Upper lobe of left lung (tissue), 6 donors: ENCODE results near the gene XIRP1. TPM values are rescaled to one million over a fixed set of nuclear protein-coding genes. Genes with fewer than 3 reads are reported as not detected.

ENCODE experiments used
- ATAC-seq, 2 donors: fragments of 200-7000 bp; cut with Tn5 transposase; one replicate each; pipeline ENCODE4 v1.9.1; 2022; ENCODE audit warnings: mild to moderate bottlenecking in 2 of 2, moderate library complexity in 2 of 2; ENCODE audit not compliant: low FRiP score in 2 of 2
- DNase-seq, 2 donors: peaks; one replicate each; pipeline ENCODE4 v3.0.0-alpha.2; 2019 to 2020
- H3K27ac ChIP-seq, 4 donors: fragments of 200-600 bp; sonication (generic); one replicate each; pipeline ENCODE4 v1.5.1; 2016 to 2019
- H3K27me3 ChIP-seq, 4 donors: fragments of 200-600 bp; sonication (generic); one replicate each; pipeline ENCODE4 v1.5.1; 2017 to 2019
- H3K36me3 ChIP-seq, 4 donors: fragments of 200-600 bp; sonication (generic); one replicate each; pipeline ENCODE4 v1.5.1; 2016 to 2019
- H3K4me1 ChIP-seq, 4 donors: fragments of 200-600 bp; sonication (generic); one replicate each; pipeline ENCODE4 v1.5.1; 2018 to 2019
- H3K4me3 ChIP-seq, 4 donors: fragments of 200-600 bp; sonication (generic); one replicate each; pipeline ENCODE4 v1.5.1; 2017 to 2019; ENCODE audit warnings: mild to moderate bottlenecking in 2 of 4, moderate library complexity in 1 of 4
- H3K9me3 ChIP-seq, 4 donors: fragments of 200-600 bp; sonication (generic); one replicate each; pipeline ENCODE4 v1.5.1; 2018 to 2019
- EP300 ChIP-seq, 4 donors: sonication (generic); formaldehyde crosslinking; IDR thresholded peaks; one replicate each; pipeline ENCODE4 v1.5.1; 2017; ENCODE audit warnings: antibody characterized with exemption in 4 of 4, control low read depth in 2 of 4
- POLR2A ChIP-seq, 4 donors: fragments of 450-650 bp; IDR thresholded peaks; one replicate each; pipeline ENCODE4 v1.5.1; 2016 to 2017; ENCODE audit warnings: antibody characterized with exemption in 4 of 4, mild to moderate bottlenecking in 2 of 4
- POLR2AphosphoS5 ChIP-seq, 2 donors: sonication (generic); formaldehyde crosslinking; IDR thresholded peaks; one replicate each; pipeline ENCODE4 v1.5.1; 2017; ENCODE audit warnings: antibody characterized with exemption in 2 of 2
- WGBS, 2 donors: methylation state at CpG; one replicate each; pipeline ENCODE4 v1.1.5; 2017 to 2018; 5-methylcytosine and 5-hydroxymethylcytosine counted together
- total RNA-seq, 6 donors: library from RNA; depleted of rRNA in 4 of 6; stranded (reverse); fragments of >200 nt in 4 of 6; gene quantifications; one replicate each; pipeline versions ENCODE4 v1.1.0 to v1.2.1, GENCODE V29; 2016 to 2021
- TF ChIP-seq, protein P1 (sequence below), 6 experiments: fragments of 450-650 bp in 4 of 6; fragments of 200-600 bp in 2 of 6; sonication (generic) in 2 of 6; IDR thresholded peaks; one replicate each; pipeline ENCODE4 v1.5.1; 2016 to 2019; ENCODE audit warnings: antibody characterized with exemption in 6 of 6
- donor health status: DM: no; HTN: no; CAD: no; lungs with moderate emphysema.
- donor health status: DM: no; HTN: yes; CAD: no; lungs with severe emphysema.

Gene XIRP1
- total RNA-seq, 6 donors from 2014 or later = 0.07 to 1.2 (median 0.10) TPM; not detected in 3

DNA sequence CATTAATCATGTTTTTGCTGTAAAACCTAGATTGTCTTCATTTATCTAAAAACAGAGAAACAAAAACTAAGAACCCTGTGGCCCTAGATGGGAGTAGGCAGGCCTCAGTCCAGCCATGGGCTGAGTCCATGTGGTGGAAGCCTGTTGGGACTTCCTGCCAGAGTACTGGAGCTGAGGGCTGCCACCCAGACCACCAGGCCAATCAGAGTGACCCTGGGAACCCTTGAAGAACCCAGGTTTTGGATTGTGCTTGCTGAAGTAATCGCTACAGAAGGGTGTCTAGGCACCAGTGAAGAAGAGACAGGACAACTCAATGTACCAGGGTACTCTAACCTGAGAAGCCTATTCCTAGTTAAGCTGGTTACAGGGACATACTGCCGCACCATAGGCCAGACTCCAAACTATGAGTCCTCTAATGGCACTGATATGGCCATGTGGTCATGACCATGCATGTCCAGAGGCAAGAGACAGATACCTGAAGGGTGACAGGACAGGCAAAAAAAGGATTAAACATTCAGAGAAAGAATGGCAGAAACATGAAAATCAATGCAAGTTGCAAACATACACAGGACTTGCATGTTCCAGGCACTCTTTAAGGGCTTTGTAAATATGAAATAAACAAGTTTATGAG is 51.9 kb downstream of the XIRP1 start:
- Histone ChIP-seq H3K36me3 (peaks cover 24 to 87% (median 55%) of the 10 kb centered on the region in 4 donors), H3K4me1 (peaks cover 65 to 83% (median 79%) of the 10 kb centered on the region in 4 donors), H3K27me3 (no peaks in the 10 kb centered on the region), H3K9me3 (no peaks in the 10 kb centered on the region), H3K4me3 (no peak overlapping the region), H3K27ac (peak overlapping the region; percentile 26 to 87 (median 78))
- TF ChIP-seq POLR2A (IDR thresholded peaks at IDR 0.05) (no peak), POLR2AphosphoS5 (IDR thresholded peaks at IDR 0.05) (no peak), EP300 (IDR thresholded peaks at IDR 0.05) (no peak)
- TF ChIP-seq, protein P1, sequence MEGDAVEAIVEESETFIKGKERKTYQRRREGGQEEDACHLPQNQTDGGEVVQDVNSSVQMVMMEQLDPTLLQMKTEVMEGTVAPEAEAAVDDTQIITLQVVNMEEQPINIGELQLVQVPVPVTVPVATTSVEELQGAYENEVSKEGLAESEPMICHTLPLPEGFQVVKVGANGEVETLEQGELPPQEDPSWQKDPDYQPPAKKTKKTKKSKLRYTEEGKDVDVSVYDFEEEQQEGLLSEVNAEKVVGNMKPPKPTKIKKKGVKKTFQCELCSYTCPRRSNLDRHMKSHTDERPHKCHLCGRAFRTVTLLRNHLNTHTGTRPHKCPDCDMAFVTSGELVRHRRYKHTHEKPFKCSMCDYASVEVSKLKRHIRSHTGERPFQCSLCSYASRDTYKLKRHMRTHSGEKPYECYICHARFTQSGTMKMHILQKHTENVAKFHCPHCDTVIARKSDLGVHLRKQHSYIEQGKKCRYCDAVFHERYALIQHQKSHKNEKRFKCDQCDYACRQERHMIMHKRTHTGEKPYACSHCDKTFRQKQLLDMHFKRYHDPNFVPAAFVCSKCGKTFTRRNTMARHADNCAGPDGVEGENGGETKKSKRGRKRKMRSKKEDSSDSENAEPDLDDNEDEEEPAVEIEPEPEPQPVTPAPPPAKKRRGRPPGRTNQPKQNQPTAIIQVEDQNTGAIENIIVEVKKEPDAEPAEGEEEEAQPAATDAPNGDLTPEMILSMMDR (IDR thresholded peaks at IDR 0.05) = no peak
- no peak for ATAC-seq
- 98 to 100% methylated on average over 2 of the region's 2 CpGs for WGBS, 2 donors
- DNase-seq = no peak

DNA sequence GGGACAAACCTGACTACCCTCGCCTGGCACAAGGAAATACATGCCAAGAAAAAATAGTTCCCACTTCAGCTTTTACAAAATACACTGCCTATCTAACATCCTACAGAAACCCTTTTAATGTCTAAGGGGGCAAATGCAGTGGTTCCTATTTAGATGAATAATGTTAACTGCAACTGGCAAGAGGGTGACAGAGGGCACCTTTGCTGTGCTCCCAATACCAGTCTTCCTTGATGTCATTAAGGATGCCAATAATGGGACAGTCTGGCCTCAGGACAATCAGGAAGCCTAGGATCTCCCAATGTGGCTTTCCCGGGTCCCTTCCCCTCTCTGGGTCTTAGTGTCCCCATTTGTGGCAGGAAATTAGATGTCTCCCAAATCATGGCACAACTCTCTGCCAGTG is 53.0 kb downstream of the XIRP1 start:
- Histone ChIP-seq H3K36me3 (peaks cover 19 to 77% (median 45%) of the 10 kb centered on the region in 4 donors), H3K27ac (peak overlapping the region in 3 of 4 donors; percentile 34 to 82 (median 40)), H3K4me1 (peaks cover 69 to 86% (median 77%) of the 10 kb centered on the region in 4 donors), H3K4me3 (no peak overlapping the region), H3K9me3 (no peaks in the 10 kb centered on the region), H3K27me3 (no peaks in the 10 kb centered on the region)
- TF ChIP-seq POLR2A (IDR thresholded peaks at IDR 0.05) = no peak
- TF ChIP-seq, protein P1 (IDR thresholded peaks at IDR 0.05) = no peak
- no peak for TF ChIP-seq EP300 (IDR thresholded peaks at IDR 0.05)
- no peak for TF ChIP-seq POLR2AphosphoS5 (IDR thresholded peaks at IDR 0.05)
- DNase-seq (no peak), ATAC-seq (no peak)
- 61 to 70% methylated on average over 2 of the region's 2 CpGs for WGBS, 2 donors

DNA sequence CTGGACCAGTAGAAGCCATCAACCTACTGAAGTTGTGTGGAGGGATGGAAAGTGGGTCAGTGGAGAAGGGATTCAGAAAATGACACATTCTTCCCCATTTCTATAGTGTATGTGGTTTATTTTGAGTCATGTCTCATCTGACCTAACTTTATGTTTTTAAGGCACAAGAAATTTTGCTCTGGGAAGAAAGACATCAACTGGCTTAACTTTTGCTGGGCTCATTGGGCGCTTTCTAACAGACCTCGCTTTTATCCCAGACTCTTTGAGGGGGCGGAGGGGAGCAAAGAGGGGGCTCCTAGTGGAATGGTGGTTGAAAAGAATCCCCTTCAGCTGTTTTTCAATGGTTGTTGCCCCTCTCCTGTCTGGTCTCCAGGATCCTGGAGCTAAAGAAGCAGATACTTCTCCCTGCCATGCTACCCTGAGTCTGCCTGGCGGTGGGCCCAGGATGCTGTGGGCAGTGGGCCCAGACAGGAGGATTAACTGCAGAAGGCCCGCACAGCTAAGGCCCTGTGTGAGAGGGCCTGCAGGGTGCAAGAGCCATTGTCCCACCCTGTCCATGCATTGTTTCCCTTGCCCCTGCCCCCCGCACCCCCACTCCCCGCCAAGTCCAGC is 53.5 kb downstream of the XIRP1 start:
- Histone ChIP-seq H3K27ac (peak overlapping the region in 2 of 4 donors; percentile 40 to 82), H3K9me3 (no peaks in the 10 kb centered on the region), H3K4me3 (no peak overlapping the region), H3K27me3 (no peaks in the 10 kb centered on the region), H3K36me3 (peaks cover 15 to 72% (median 40%) of the 10 kb centered on the region in 4 donors), H3K4me1 (peaks cover 74 to 86% (median 77%) of the 10 kb centered on the region in 4 donors)
- TF ChIP-seq, protein P1 (IDR thresholded peaks at IDR 0.05) = no peak
- TF ChIP-seq POLR2AphosphoS5 (IDR thresholded peaks at IDR 0.05) (peak in 1 of 2 donors; percentile 6), POLR2A (IDR thresholded peaks at IDR 0.05) (no peak), EP300 (IDR thresholded peaks at IDR 0.05) (no peak)
- no peak for ATAC-seq
- WGBS, 2 donors = 79 to 91% methylated on average over 6 to 7 of the region's 7 CpGs
- DNase-seq = peak in 1 of 2 donors; percentile 71

DNA sequence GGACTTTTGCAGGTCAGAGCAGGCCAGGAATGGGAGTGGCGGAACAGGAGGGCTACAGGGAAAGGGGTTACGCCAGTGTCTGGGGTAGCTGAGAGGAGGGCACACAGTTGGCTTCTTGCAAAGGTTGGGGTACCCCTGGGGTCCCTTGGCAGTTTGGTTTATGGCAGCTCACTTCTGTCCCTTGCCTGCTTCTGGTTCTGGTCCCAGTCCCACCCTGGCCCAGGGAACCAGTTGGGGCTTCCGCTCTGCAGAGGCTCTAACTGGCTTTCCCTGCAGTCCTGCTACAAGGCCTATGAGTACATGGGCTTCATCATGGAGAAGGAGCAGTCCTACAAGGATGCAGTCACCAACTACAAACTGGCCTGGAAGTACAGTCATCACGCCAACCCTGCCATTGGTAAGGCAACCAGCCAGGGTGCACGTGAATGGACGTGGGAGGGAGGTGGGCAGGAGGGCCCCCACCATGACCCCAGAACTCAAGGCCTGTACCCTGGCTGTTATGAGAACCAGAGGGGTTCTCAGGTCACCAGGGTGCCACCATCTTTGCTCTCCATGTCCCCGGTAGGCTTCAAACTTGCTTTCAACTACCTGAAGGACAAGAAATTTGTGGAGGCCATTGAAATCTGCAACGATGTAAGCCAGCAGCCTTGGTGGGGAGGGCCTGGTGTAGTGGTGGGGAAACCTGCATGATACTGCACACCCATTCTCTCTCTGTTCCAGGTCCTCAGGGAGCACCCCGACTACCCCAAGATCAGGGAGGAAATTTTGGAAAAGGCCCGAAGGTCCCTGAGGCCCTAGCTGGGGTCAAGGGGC is 54.2 kb downstream of the XIRP1 start:
- 94% methylated on average over 9 to 10 of the region's 10 CpGs for WGBS, 2 donors
- no peaks in the 10 kb centered on the region for H3K27me3 ChIP-seq
- ATAC-seq (no peak), DNase-seq (no peak)
- no peaks in the 10 kb centered on the region for H3K9me3 ChIP-seq
- no peak for TF ChIP-seq EP300 (IDR thresholded peaks at IDR 0.05)
- TF ChIP-seq POLR2AphosphoS5 (IDR thresholded peaks at IDR 0.05) = no peak
- no peak for TF ChIP-seq POLR2A (IDR thresholded peaks at IDR 0.05)
- TF ChIP-seq, protein P1 (IDR thresholded peaks at IDR 0.05) = no peak
- peak overlapping the region in 2 of 4 donors; percentile 82 to 86 for H3K27ac ChIP-seq
- peaks cover 8 to 65% (median 35%) of the 10 kb centered on the region in 4 donors for H3K36me3 ChIP-seq
- H3K4me3 ChIP-seq = no peak overlapping the region
- peaks cover 74 to 86% (median 77%) of the 10 kb centered on the region in 4 donors for H3K4me1 ChIP-seq
